ES-I3 (cell line): Measurements from ENCODE around the gene SMARCA2.

Experiments used
- H3K36me3 ChIP-seq: 2 replicates; pipeline ENCODE4 v1.6.1; 2013; ENCODE audit warnings: mild to moderate bottlenecking, low read length, control low read depth, moderate library complexity; ENCODE audit not compliant: insufficient read depth
- H3K4me1 ChIP-seq: 2 replicates; pipeline ENCODE4 v1.6.1; 2013; ENCODE audit warnings: mild to moderate bottlenecking, control low read depth, low read length; ENCODE audit not compliant: insufficient read depth
- H3K9ac ChIP-seq: 2 replicates; pipeline ENCODE4 v1.6.1; 2013; ENCODE audit warnings: low read depth, mild to moderate bottlenecking, low read length, moderate library complexity
- H3K9me3 ChIP-seq: 2 replicates; pipeline ENCODE4 v1.6.1; 2013; ENCODE audit warnings: mild to moderate bottlenecking, low read length, moderate library complexity; ENCODE audit not compliant: control insufficient read depth, insufficient read depth

The SMARCA2 gene

DNA sequence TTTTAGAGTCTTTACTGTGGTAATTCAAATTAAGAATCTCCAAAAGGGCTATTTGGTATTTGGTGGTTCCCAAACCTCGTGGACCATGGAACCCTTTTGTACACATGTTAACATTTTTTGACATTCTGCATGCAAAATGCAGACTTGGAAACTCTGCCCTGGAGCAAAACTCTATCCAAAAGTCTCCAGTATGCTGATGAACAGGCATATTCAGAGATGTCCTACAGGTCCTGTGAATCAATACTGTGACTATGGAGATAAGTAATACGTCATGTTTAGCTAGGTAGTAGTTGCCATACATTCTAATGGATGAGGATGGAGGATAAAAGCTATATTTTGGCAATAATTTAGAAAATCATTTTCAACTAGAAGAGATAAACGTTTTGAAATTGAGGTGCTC is 218.1 kb downstream of the SMARCA2 start:
- Histone ChIP-seq H3K9me3 (0 out of 2 replicates have a peak, but pooled peaks cover 4% of the 10 kb centered on the region), H3K36me3 (peaks cover 6% of the 10 kb centered on the region; the same call in 1 of the 2 replicates), H3K4me1 (peaks cover 3% of the 10 kb centered on the region; the same call in 1 of the 2 replicates), H3K9ac (no peak overlapping the region)

- peaks cover 6% of the 10 kb centered on the region; the same call in 1 of the 2 replicates for H3K36me3 ChIP-seq
- no peak overlapping the region for H3K9ac ChIP-seq
- 0 out of 2 replicates have a peak, but pooled peaks cover 4% of the 10 kb centered on the region for H3K9me3 ChIP-seq
- no peaks in the 10 kb centered on the region for H3K4me1 ChIP-seq
Observed at GRCh38 chr9:2234371-2234893, 219.3 kb downstream of the SMARCA2 start.

- Histone ChIP-seq H3K36me3 (0 out of 2 replicates have a peak, but pooled peaks cover 5% of the 10 kb centered on the region), H3K9ac (no peak overlapping the region), H3K4me1 (0 out of 2 replicates have a peak, but pooled peaks cover 3% of the 10 kb centered on the region), H3K9me3 (no peaks in the 10 kb centered on the region)
Observed at GRCh38 chr9:2235623-2236022, 220.5 kb downstream of the SMARCA2 start.

- Histone ChIP-seq H3K4me1 (peaks cover 5% of the 10 kb centered on the region; the same call in 1 of the 2 replicates), H3K36me3 (0 out of 2 replicates have a peak, but pooled peaks cover 5% of the 10 kb centered on the region), H3K9ac (no peak overlapping the region), H3K9me3 (no peaks in the 10 kb centered on the region)
Observed at GRCh38 chr9:2236850-2237249, 221.7 kb downstream of the SMARCA2 start.

DNA sequence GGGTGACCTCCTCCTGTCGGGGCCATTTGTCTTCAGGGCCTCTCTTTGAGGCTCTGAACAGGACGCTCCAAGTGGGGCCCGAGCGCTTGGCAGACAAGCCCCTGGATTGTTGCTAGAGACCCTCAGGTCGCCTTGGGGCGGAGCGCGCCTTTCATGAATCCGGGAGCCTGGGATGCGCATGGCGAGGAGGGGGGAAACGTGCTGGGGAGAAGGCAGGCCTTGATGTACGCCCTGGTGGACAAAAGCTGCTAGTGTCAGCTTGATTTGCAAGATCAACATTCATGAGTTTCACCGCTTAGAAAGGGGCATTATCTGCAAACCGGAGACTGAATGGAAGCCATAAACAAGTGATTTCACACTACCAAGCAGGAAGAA is 226.3 kb downstream of the SMARCA2 start:
- H3K36me3 ChIP-seq, result 0 out of 2 replicates have a peak, but pooled peaks cover 5% of the 10 kb centered on the region
- no peaks in the 10 kb centered on the region; the same call in 1 of the 2 replicates for H3K9me3 ChIP-seq
- H3K4me1 ChIP-seq, result peaks cover 14% of the 10 kb centered on the region
- H3K9ac ChIP-seq, result peak overlapping the region; percentile 60

DNA sequence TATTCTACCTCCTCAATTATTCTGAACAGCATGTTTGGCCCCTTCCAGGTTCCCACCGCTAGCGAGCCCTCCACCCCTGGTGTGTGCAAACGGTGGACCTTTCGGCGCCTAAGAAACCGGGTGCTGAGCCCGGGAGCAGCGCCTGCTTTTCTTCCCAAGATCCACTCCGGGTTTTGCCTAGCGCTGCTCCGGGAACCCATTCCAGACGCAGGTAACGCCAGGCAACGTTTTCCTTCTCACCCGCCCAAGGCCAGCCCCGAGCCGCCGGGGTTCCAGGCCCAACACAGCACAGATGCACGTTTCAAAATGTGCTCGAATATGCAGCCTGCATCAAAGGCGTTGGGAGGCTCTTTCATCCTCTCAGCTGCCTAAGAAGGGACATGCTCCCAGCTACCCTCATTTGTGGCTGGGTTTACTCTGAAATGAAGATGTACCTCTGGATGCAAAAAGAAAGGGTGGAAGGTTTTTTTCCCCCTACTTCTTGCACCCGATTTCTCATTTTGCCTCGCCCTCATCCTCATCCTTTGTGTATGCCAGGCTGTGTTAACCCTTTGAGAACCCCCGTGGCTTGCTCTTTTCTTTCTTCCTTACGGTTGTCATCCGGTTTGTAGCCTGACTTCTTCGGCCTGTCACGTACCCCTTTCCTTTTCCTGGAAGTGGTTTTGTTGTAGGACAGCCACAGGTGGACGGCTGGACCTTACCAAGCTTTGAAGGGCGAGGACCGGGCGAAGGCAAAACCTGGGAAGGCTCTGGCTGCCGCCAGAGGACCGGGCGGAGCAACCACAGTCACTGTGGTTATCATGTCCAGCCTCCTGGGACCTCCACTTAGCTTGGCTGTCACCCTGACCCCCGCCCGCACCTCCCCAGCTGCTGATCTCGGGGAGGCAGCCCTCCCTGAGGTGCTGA is 226.9 kb downstream of the SMARCA2 start:
- Histone ChIP-seq H3K9ac (peak overlapping the region; percentile 60), H3K4me1 (peaks cover 14% of the 10 kb centered on the region), H3K36me3 (0 out of 2 replicates have a peak, but pooled peaks cover 5% of the 10 kb centered on the region), H3K9me3 (no peaks in the 10 kb centered on the region; the same call in 1 of the 2 replicates)

GRCh38 chr9:2242831-2243330 is 227.7 kb downstream of the SMARCA2 start:
- peak overlapping the region; percentile 60 for H3K9ac ChIP-seq
- peaks cover 14% of the 10 kb centered on the region for H3K4me1 ChIP-seq
- H3K9me3 ChIP-seq, result no peaks in the 10 kb centered on the region; the same call in 1 of the 2 replicates
- peaks cover 9% of the 10 kb centered on the region; the same call in 1 of the 2 replicates for H3K36me3 ChIP-seq
